GM10248 (cell line): ENCODE measurements around the gene PINLYP.
A peak's percentile ranks its signal among the peaks of the same experiment; 100 is the strongest.

Experiments used
- CTCF ChIA-PET: fragments of 300-600 bp; sonication (Branson Sonifier 250); formaldehyde crosslinking; extraction: SDS; loops from one replicate; lab custom pipeline; 2021; ENCODE audit warnings: antibody characterized with exemption; lab: Yijun Ruan, JAX
- POLR2A ChIA-PET: fragments of 350-650 bp; sonication (Branson Sonifier 250); formaldehyde crosslinking; extraction: SDS; loops from one replicate; lab custom pipeline; 2020; ENCODE audit warnings: antibody characterized with exemption; lab: Yijun Ruan, JAX
- DNase-seq: peaks from one replicate; pipeline ENCODE4 v3.0.0; 2012; ENCODE audit errors: extremely low spot score
- TF ChIP-seq, protein P1 (sequence below): IDR thresholded peaks from 2 replicates; pipeline ENCODE4 v1.5.1; 2012; ENCODE audit warnings: mild to moderate bottlenecking, low read depth; ENCODE audit errors: extremely low read depth, missing control alignments, control extremely low read depth

PINLYP gene

GRCh38 chr19:43575156-43575950 is at the start of gene PINLYP, which contains the start of gene XRCC1:
PINLYP (plus strand) TSS chr19:43575801; CDS start chr19:43577192, 1,391 bp downstream.
XRCC1 (minus strand) TSS chr19:43575527; CDS start chr19:43575458, 69 bp downstream.
- TF ChIP-seq, protein P1, sequence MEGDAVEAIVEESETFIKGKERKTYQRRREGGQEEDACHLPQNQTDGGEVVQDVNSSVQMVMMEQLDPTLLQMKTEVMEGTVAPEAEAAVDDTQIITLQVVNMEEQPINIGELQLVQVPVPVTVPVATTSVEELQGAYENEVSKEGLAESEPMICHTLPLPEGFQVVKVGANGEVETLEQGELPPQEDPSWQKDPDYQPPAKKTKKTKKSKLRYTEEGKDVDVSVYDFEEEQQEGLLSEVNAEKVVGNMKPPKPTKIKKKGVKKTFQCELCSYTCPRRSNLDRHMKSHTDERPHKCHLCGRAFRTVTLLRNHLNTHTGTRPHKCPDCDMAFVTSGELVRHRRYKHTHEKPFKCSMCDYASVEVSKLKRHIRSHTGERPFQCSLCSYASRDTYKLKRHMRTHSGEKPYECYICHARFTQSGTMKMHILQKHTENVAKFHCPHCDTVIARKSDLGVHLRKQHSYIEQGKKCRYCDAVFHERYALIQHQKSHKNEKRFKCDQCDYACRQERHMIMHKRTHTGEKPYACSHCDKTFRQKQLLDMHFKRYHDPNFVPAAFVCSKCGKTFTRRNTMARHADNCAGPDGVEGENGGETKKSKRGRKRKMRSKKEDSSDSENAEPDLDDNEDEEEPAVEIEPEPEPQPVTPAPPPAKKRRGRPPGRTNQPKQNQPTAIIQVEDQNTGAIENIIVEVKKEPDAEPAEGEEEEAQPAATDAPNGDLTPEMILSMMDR = no peak
- ChIA-PET POLR2A (interaction anchor here (0.6 to 0.8 kb wide), 2 partner anchors 19 to 98 kb away, joined by 3 to 6 read pairs; no protein-coding TSS in a partner anchor), CTCF (interaction anchor here (1.6 to 10.4 kb wide), 3 partner anchors 10 to 19 kb away, joined by 6 to 97 read pairs (median 11); no protein-coding TSS in a partner anchor)
- peak; percentile 98 for DNase-seq

DNA sequence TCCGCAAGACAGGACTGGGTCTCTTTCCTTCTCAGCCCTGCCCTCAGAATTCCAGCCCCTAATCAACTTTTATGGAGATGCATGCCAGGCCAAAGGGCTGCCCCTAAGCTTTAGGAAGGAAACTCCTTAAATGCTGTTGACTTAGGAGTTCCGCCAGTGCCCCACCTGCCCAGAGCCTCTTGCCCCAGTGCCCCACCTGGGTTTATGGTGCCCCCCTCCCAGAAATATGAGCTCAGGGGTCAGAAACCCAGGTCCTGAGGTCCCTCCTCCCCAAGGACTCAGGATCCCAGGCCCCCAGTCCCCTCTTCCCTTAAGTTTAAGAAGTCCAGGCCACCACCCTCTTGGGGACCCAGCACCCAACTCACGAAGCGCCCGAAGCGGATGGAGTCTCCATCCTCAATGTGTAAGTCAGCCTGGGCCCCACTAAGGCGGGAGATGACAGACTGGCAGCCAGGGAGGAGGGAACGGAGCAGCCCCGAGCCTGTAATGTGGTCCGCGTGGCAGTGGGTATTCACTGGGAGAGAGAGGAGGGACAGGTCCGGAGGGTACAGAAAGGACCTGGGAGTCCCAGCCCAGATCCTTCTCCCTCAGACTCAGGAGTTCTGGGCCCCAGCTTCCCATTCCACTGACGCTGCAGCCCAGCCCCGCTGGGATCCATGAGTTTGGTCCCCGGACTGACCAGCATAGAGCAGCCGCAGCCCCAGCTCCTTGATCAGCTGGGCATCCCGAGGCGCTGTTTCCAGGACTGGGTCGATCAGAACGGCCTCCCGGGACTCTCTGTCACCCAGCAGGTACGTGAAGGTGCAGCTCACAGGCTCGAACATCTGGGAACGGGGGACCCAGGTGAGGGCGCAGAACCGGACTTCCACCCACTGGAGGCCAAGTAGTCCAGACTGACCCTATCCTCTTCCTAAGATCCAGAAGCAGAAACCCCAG is 49.5 kb upstream of the PINLYP start:
- ChIA-PET CTCF (interaction anchor here (1.9 to 11.9 kb wide), 3 partner anchors 16 to 89 kb away, joined by 4 to 340 read pairs (median 138); no protein-coding TSS in a partner anchor), POLR2A (no interaction called here)

DNA sequence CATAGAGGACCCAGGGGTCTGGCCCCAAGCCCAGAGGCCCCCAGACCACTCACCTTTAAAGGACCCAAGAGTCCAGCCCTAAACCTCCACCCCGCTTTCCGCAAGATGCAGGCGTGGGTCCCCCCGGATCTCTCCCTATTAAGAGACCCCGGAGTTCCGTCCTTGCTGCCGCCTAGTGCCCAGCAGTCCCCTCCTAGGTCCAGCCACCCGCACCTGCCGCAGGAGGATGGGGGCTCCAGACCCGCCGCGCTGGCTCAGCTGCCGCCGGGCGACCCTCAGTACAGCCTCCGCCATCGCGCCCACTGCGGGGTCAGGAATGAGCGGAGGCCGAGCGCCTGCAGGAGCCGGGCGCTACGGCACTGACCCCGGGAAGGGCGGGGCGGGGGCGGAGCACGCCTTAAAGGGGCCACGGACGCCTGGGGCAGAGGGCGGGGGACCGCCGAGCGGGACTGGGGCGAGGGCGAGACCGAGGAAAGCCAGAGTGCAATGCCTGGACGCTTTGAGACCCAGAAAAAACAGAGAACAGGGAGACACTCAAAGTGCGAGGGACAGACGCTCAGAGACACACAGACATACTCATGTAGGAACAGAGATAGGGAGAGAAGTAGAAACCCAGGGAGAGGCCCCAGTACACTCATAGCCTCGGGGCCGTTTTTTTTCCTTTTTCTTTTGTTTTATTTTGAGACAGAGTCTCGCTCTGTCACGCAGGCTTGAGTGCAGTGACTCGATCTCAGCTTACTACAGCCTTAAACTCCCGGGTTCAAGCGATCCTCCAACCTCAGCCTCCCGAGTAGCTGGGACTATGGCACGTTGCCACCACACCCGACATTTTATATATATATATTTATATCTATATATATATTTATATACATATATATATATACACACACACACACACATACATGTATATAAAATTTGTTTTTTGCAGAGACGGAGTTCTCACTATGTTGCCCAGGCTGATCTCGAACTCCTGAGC is 48.4 kb upstream of the PINLYP start, which contains the start of gene ETHE1:
TSS of gene ETHE1 (minus strand) at position 318 of the 976 bp plus-strand sequence. CDS start at position 294, 24 bp downstream.
- TF ChIP-seq, protein P1 = no peak
- CTCF ChIA-PET = interaction anchor here (1.1 to 11.9 kb wide), 7 partner anchors 8 to 141 kb away, joined by 3 to 340 read pairs (median 10); partner anchors contain the start of gene PHLDB3
- POLR2A ChIA-PET = no interaction called here
- peak; percentile 88 for DNase-seq

More for the DNA sequence above, 49.5 kb upstream of the PINLYP start:
- no peak for DNase-seq
- TF ChIP-seq, protein P1 = no peak

- TF ChIP-seq, protein P1 = no peak
- ChIA-PET POLR2A (interaction anchor here (0.6 kb wide), 1 partner anchor 1940 kb away, joined by 3 read pairs; the partner anchor contains the start of gene FOSB), CTCF (interaction anchor here (1.1 to 2.2 kb wide), 7 partner anchors 9 to 140 kb away, joined by 3 to 17 read pairs (median 3); partner anchors contain the start of gene PHLDB3)
- no peak for DNase-seq
Observed at GRCh38 chr19:43527860-43528622, 47.6 kb upstream of the PINLYP start.

GRCh38 chr19:43532571-43532961 is 43.0 kb upstream of the PINLYP start:
- ChIA-PET POLR2A (interaction anchor here (0.6 to 1.1 kb wide), 3 partner anchors 28 to 72 kb away, joined by 3 to 5 read pairs (median 4); partner anchors contain the start of genes IRGQ, PHLDB3 and ZNF576), CTCF (interaction anchor here (1.0 to 9.2 kb wide), 10 partner anchors 8 to 85 kb away, joined by 3 to 79 read pairs (median 6); partner anchors contain the start of genes IRGQ and ZNF576)
- DNase-seq = peak; percentile 56
- TF ChIP-seq, protein P1 = no peak
